ENCODE data around the gene LRP1B.

Gene LRP1B

GRCh38 chr2:142065700-142066099 lies 65.1 kb downstream of the LRP1B start:
- no peak overlapping the region for H3K4me3 ChIP-seq (ENCODE audit: low read depth, low read length)
- DNase-seq (ENCODE audit: low read depth): no peak
- TF ChIP-seq, protein P1, sequence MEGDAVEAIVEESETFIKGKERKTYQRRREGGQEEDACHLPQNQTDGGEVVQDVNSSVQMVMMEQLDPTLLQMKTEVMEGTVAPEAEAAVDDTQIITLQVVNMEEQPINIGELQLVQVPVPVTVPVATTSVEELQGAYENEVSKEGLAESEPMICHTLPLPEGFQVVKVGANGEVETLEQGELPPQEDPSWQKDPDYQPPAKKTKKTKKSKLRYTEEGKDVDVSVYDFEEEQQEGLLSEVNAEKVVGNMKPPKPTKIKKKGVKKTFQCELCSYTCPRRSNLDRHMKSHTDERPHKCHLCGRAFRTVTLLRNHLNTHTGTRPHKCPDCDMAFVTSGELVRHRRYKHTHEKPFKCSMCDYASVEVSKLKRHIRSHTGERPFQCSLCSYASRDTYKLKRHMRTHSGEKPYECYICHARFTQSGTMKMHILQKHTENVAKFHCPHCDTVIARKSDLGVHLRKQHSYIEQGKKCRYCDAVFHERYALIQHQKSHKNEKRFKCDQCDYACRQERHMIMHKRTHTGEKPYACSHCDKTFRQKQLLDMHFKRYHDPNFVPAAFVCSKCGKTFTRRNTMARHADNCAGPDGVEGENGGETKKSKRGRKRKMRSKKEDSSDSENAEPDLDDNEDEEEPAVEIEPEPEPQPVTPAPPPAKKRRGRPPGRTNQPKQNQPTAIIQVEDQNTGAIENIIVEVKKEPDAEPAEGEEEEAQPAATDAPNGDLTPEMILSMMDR (IDR thresholded peaks at IDR 0.05; ENCODE audit: low read depth, low read length, missing control alignments): no peak

- DNase-seq (ENCODE audit: low read depth): no peak
- H3K4me3 ChIP-seq (ENCODE audit: low read depth, low read length): no peak overlapping the region
- TF ChIP-seq, protein P1 (IDR thresholded peaks at IDR 0.05; ENCODE audit: low read depth, low read length, missing control alignments): no peak
These were observed 65.7 kb downstream of the LRP1B start for GRCh38 chr2:142065156-142065555.

DNA sequence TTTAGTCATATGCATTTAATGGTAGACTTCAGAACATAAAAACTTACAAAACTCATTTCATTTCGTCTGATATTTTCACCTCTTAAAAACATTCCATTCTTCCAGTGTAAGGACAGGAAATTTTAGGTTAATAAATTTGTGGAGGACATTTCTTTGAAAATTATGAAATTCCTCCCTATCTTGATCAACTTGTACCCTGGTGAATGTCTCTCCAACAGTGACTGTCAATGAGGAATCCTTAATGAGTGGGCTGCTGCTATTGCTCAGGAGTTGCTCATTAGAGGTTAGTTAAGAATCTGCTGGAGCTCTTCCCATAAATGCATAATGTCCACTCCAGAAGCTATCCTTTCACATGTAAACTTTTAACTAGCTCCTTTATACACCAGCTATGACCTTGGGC lies 69.1 kb downstream of the LRP1B start:
- H3K4me3 ChIP-seq (ENCODE audit: low read depth, low read length): no peak overlapping the region
- TF ChIP-seq, protein P1 (IDR thresholded peaks at IDR 0.05; ENCODE audit: low read depth, low read length, missing control alignments): no peak
- DNase-seq (ENCODE audit: low read depth): no peak

- no peak for DNase-seq (ENCODE audit: low read depth)
- TF ChIP-seq, protein P1 (IDR thresholded peaks at IDR 0.05; ENCODE audit: low read depth, low read length, missing control alignments): no peak
- H3K4me3 ChIP-seq (ENCODE audit: low read depth, low read length): no peak overlapping the region
These were observed 72.7 kb downstream of the LRP1B start for GRCh38 chr2:142058149-142058548.

DNA sequence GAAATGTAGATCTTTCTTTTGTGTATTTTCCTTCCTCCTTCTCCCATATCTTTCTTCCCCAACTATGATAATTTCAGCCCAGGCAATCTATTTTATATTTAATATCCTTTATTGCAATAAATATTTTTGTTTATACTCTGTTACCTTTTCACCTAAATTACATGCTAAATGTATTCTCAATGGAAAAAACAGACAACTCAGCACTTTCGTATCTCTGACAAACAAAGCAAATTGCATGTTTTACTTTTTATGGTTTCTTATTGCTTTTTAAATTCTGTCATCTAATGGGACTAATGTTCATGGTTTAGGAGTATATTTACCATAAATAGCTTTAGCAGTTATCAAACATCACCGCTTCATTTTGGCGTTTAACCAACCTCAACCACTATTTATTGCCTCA lies 74.0 kb downstream of the LRP1B start:
- no peak for DNase-seq (ENCODE audit: low read depth)
- no peak overlapping the region for H3K4me3 ChIP-seq (ENCODE audit: low read depth, low read length)
- TF ChIP-seq, protein P1 (IDR thresholded peaks at IDR 0.05; ENCODE audit: low read depth, low read length, missing control alignments): no peak

DNA sequence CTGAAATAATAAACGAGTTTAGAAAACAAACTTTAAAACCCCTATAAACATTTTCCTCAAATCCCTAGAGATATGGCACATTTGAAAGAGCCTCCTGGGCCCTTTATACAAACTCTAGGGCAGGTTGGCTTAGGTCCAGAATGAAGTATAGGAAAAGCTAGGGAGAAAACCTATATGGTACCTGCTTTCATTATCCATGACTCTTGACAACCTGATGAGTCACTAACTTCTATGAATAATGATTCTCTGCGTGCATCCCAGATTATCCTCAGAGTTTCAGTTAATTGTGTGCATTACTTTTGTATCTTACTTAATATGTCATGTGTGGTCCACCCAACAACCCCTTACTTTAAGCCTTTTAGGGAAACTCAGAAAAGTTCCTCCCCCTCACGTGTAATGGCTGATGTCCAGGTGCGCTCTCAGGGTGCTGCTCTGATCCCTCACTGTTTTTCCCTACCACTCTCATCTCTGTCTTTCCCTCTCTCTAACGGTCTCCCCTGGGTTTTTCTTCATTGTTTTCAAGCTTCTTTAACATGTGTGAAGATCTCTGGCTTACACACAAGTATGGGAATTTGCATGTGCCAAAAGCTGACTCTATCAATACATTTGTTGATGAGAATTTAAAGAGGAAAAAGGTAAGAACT lies 78.5 kb downstream of the LRP1B start:
- no peak overlapping the region for H3K4me3 ChIP-seq (ENCODE audit: low read depth, low read length)
- TF ChIP-seq, protein P1 (IDR thresholded peaks at IDR 0.05; ENCODE audit: low read depth, low read length, missing control alignments): no peak
- no peak for DNase-seq (ENCODE audit: low read depth)

GRCh38 chr2:142048581-142048980 lies 82.2 kb downstream of the LRP1B start:
- H3K4me3 ChIP-seq (ENCODE audit: low read depth, low read length): no peak overlapping the region
- TF ChIP-seq, protein P1 (IDR thresholded peaks at IDR 0.05; ENCODE audit: low read depth, low read length, missing control alignments): no peak
- DNase-seq (ENCODE audit: low read depth): no peak

Data from GM12864 (cell line).